ENCODE results near the gene GPR176. TPM values are rescaled to one million over a fixed set of nuclear protein-coding genes. Genes with fewer than 3 reads are reported as not detected.

The GPR176 gene
- polyA plus RNA-seq, 1 donor from 2014 or later: 8.3 TPM

GRCh38 chr15:39919411-39919747 lies 687 bp downstream of the GPR176 start:
- H4K20me1 ChIP-seq (ENCODE audit: insufficient read depth): no peaks in the 10 kb centered on the region
- no peak for TF ChIP-seq MXI1 (conservative IDR thresholded peaks at IDR 0.05; ENCODE audit: poor library complexity, severe bottlenecking)
- TF ChIP-seq EZH2 (IDR thresholded peaks at IDR 0.05; ENCODE audit: borderline replicate concordance, insufficient read depth, low read length, poor library complexity, severe bottlenecking): peak; percentile 2
- no peaks in the 10 kb centered on the region for H3F3A ChIP-seq (ENCODE audit: insufficient read depth, low read length, poor library complexity, severe bottlenecking)
- peaks cover 33% of the 10 kb centered on the region for H3K27me3 ChIP-seq (ENCODE audit: insufficient read depth, low read depth, low read length)
- H3K9me2 ChIP-seq (ENCODE audit: insufficient read depth, low read length): no peaks in the 10 kb centered on the region
- H3K36me3 ChIP-seq (ENCODE audit: insufficient read depth, low read length): no peaks in the 10 kb centered on the region
- no peak overlapping the region for H3K27ac ChIP-seq (ENCODE audit: low read length)
- H3K9ac ChIP-seq (ENCODE audit: low read length): peak overlapping the region; percentile 53
- H3K4me3 ChIP-seq (ENCODE audit: low read length): peak overlapping the region; percentile 73
- H3K4me2 ChIP-seq (ENCODE audit: low read length): no peak overlapping the region
- no peak overlapping the region for H2AFZ ChIP-seq (ENCODE audit: low read depth, low read length)
- H3K79me2 ChIP-seq (replicated peaks; ENCODE audit: insufficient read depth, low read length): no peaks in the 10 kb centered on the region
- H3K9me3 ChIP-seq (ENCODE audit: low read length): no peaks in the 10 kb centered on the region

GRCh38 chr15:39918688-39919385 lies 1.2 kb downstream of the GPR176 start:
- H3K9me2 ChIP-seq (ENCODE audit: insufficient read depth, low read length): no peaks in the 10 kb centered on the region
- H3K4me2 ChIP-seq (ENCODE audit: low read length): no peak overlapping the region
- no peaks in the 10 kb centered on the region for H4K20me1 ChIP-seq (ENCODE audit: insufficient read depth)
- no peak overlapping the region for H3K9ac ChIP-seq (ENCODE audit: low read length)
- H3K9me3 ChIP-seq (ENCODE audit: low read length): no peaks in the 10 kb centered on the region
- no peaks in the 10 kb centered on the region for H3F3A ChIP-seq (ENCODE audit: insufficient read depth, low read length, poor library complexity, severe bottlenecking)
- H2AFZ ChIP-seq (ENCODE audit: low read depth, low read length): no peak overlapping the region
- H3K27me3 ChIP-seq (ENCODE audit: insufficient read depth, low read depth, low read length): peaks cover 33% of the 10 kb centered on the region
- H3K79me2 ChIP-seq (replicated peaks; ENCODE audit: insufficient read depth, low read length): no peaks in the 10 kb centered on the region
- H3K4me3 ChIP-seq (ENCODE audit: low read length): peak overlapping the region; percentile 73
- TF ChIP-seq TAF1 (IDR thresholded peaks at IDR 0.05; ENCODE audit: low read depth): no peak
- no peak for TF ChIP-seq SMC3 (conservative IDR thresholded peaks at IDR 0.05; ENCODE audit: poor library complexity)
- no peak for TF ChIP-seq POLR2AphosphoS5 (IDR thresholded peaks at IDR 0.05)
- no peak for TF ChIP-seq MXI1 (conservative IDR thresholded peaks at IDR 0.05; ENCODE audit: poor library complexity, severe bottlenecking)
- no peak for TF ChIP-seq EZH2 (IDR thresholded peaks at IDR 0.05; ENCODE audit: borderline replicate concordance, insufficient read depth, low read length, poor library complexity, severe bottlenecking)
- no peak for TF ChIP-seq REST (IDR thresholded peaks at IDR 0.05; ENCODE audit: borderline replicate concordance)
- TF ChIP-seq RAD21 (conservative IDR thresholded peaks at IDR 0.05): no peak
- no peak for TF ChIP-seq CTCF (IDR thresholded peaks at IDR 0.05; ENCODE audit: poor library complexity, severe bottlenecking)
- TF ChIP-seq EP300 (conservative IDR thresholded peaks at IDR 0.05; ENCODE audit: poor library complexity, severe bottlenecking): no peak
- no peak overlapping the region for H3K27ac ChIP-seq (ENCODE audit: low read length)
- no peaks in the 10 kb centered on the region for H3K36me3 ChIP-seq (ENCODE audit: insufficient read depth, low read length)
